Gastrocnemius medialis (tissue), 4 donors: Measurements from ENCODE around the gene DISC1.

Experiments used
- CTCF ChIP-seq, 5 experiments: fragments of 450-650 bp in 3 of 5; fragments of 200-600 bp in 2 of 5; sonication (generic) in 2 of 5; IDR thresholded peaks in 4 of 5; conservative IDR thresholded peaks in 1 of 5; 1 replicate in 4 of 5; 2 replicates in 1 of 5; pipeline ENCODE4 v1.5.1; 2016 to 2019; ENCODE audit warnings: antibody characterized with exemption in 5 of 5, mild to moderate bottlenecking in 3 of 5, moderate library complexity in 3 of 5
- POLR2A ChIP-seq, 2 donors: fragments of 450-650 bp; IDR thresholded peaks; one replicate each; pipeline ENCODE4 v1.6.1; 2017; ENCODE audit warnings: antibody characterized with exemption in 2 of 2, mild to moderate bottlenecking in 2 of 2, moderate library complexity in 2 of 2

DNA sequence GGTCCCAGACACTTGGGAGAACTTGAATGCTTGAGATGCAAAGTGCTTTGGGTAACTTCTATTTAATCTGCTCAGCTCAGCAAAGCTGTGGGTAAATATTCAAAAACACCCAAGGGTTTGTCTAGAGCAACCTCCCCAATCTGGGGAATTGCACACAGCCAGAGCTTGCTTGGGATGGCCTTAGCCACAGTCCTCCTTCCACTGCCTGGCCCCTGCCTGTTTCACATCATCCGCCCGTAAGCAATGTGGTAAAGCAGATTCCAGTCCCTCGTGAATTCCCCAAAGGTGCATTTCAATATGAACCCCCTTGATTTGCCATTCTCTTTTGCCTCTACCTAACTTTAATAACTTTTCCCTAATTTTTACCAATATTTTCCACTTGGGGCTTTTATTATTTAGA is 418.1 kb downstream of the DISC1 start:
- TF ChIP-seq CTCF (IDR thresholded peaks at IDR 0.05 in 4 of 5, conservative IDR thresholded peaks at IDR 0.05 in 1 of 5) (no peak), POLR2A (IDR thresholded peaks at IDR 0.05) (no peak)
